Activated T-cell treated with anti-CD3 and anti-CD28 coated beads, Interleukin-2, amount 50 U/mL, for 24 hours (primary cell): ENCODE measurements around the gene PRPF6.
A peak's percentile ranks its signal among the peaks of the same experiment; 100 is the strongest.

Experiments used
- DNase-seq: peaks from one replicate; pipeline ENCODE4 v3.0.0-alpha.2; 2020
- H3K27ac Mint-ChIP-seq: 2 replicates; pipeline ENCODE4 v1.8.0; 2020; ENCODE audit warnings: mild to moderate bottlenecking, mixed read lengths
- H3K27me3 Mint-ChIP-seq: 2 replicates; pipeline ENCODE4 v1.8.0; 2020; ENCODE audit warnings: mixed read lengths
- H3K36me3 Mint-ChIP-seq: 2 replicates; pipeline ENCODE4 v1.8.0; 2020; ENCODE audit warnings: low read depth, mixed read lengths
- H3K4me1 Mint-ChIP-seq: 2 replicates; pipeline ENCODE4 v1.8.0; 2020; ENCODE audit warnings: low read depth, mixed read lengths
- H3K4me3 Mint-ChIP-seq: 2 replicates; pipeline ENCODE4 v1.8.0; 2020; ENCODE audit warnings: mild to moderate bottlenecking, moderate library complexity, mixed read lengths
- H3K9me3 Mint-ChIP-seq: 2 replicates; pipeline ENCODE4 v1.8.0; 2020; ENCODE audit warnings: mixed read lengths

The PRPF6 gene

GRCh38 chr20:64044484-64045247, 63.7 kb downstream of the PRPF6 start:
- no peaks in the 10 kb centered on the region for H3K36me3 Mint-ChIP-seq
- H3K9me3 Mint-ChIP-seq, result no peaks in the 10 kb centered on the region
- no peak for DNase-seq
- no peak overlapping the region for H3K4me3 Mint-ChIP-seq
- H3K27ac Mint-ChIP-seq, result no peak overlapping the region
- peaks cover 32% of the 10 kb centered on the region for H3K27me3 Mint-ChIP-seq
- H3K4me1 Mint-ChIP-seq, result peaks cover 22% of the 10 kb centered on the region

- no peak overlapping the region for H3K4me3 Mint-ChIP-seq
- H3K9me3 Mint-ChIP-seq, result no peaks in the 10 kb centered on the region
- H3K27ac Mint-ChIP-seq, result no peak overlapping the region
- no peak for DNase-seq
- no peaks in the 10 kb centered on the region for H3K36me3 Mint-ChIP-seq
- H3K27me3 Mint-ChIP-seq, result peaks cover 38% of the 10 kb centered on the region
- H3K4me1 Mint-ChIP-seq, result peaks cover 16% of the 10 kb centered on the region
Measured at GRCh38 chr20:64045346-64046011, 64.5 kb downstream of the PRPF6 start.

GRCh38 chr20:64047046-64047389, 66.1 kb downstream of the PRPF6 start:
- no peaks in the 10 kb centered on the region for H3K9me3 Mint-ChIP-seq
- H3K27ac Mint-ChIP-seq, result no peak overlapping the region
- no peaks in the 10 kb centered on the region for H3K36me3 Mint-ChIP-seq
- no peak overlapping the region for H3K4me3 Mint-ChIP-seq
- peaks cover 9% of the 10 kb centered on the region for H3K4me1 Mint-ChIP-seq
- peaks cover 52% of the 10 kb centered on the region for H3K27me3 Mint-ChIP-seq
- no peak for DNase-seq

- Mint-ChIP-seq H3K9me3 (no peaks in the 10 kb centered on the region), H3K36me3 (no peaks in the 10 kb centered on the region), H3K27me3 (peaks cover 58% of the 10 kb centered on the region), H3K27ac (no peak overlapping the region), H3K4me1 (peaks cover 7% of the 10 kb centered on the region), H3K4me3 (no peak overlapping the region)
- no peak for DNase-seq
Measured at GRCh38 chr20:64047968-64048401, 67.1 kb downstream of the PRPF6 start.

GRCh38 chr20:64048402-64049044, 67.6 kb downstream of the PRPF6 start:
- H3K27me3 Mint-ChIP-seq, result peaks cover 64% of the 10 kb centered on the region
- no peak overlapping the region for H3K4me3 Mint-ChIP-seq
- H3K9me3 Mint-ChIP-seq, result no peaks in the 10 kb centered on the region
- no peak for DNase-seq
- no peak overlapping the region for H3K27ac Mint-ChIP-seq
- peaks cover 7% of the 10 kb centered on the region for H3K4me1 Mint-ChIP-seq
- no peaks in the 10 kb centered on the region for H3K36me3 Mint-ChIP-seq

- Mint-ChIP-seq H3K36me3 (no peaks in the 10 kb centered on the region), H3K4me1 (peaks cover 7% of the 10 kb centered on the region), H3K9me3 (no peaks in the 10 kb centered on the region), H3K4me3 (peak within 1 kb of the TSS; percentile 54), H3K27me3 (peaks cover 66% of the 10 kb centered on the region), H3K27ac (no peak within 1 kb of the TSS)
- no peak for DNase-seq
Measured at GRCh38 chr20:64049060-64049877, 68.3 kb downstream of the PRPF6 start, which contains the start of gene SOX18. Gene SOX18 (minus strand): TSS chr20:64049639. CDS start chr20:64049516, 123 bp downstream.

- no peak for DNase-seq
- Mint-ChIP-seq H3K4me3 (peak overlapping the region; percentile 25), H3K36me3 (no peaks in the 10 kb centered on the region), H3K27me3 (peaks cover 66% of the 10 kb centered on the region), H3K4me1 (peaks cover 7% of the 10 kb centered on the region), H3K9me3 (no peaks in the 10 kb centered on the region), H3K27ac (no peak overlapping the region)
Measured at GRCh38 chr20:64049878-64050260, 68.9 kb downstream of the PRPF6 start.

GRCh38 chr20:64050261-64051032, 69.5 kb downstream of the PRPF6 start:
- no peaks in the 10 kb centered on the region for H3K36me3 Mint-ChIP-seq
- H3K27ac Mint-ChIP-seq, result no peak overlapping the region
- no peaks in the 10 kb centered on the region for H3K9me3 Mint-ChIP-seq
- H3K27me3 Mint-ChIP-seq, result peaks cover 68% of the 10 kb centered on the region
- peaks cover 7% of the 10 kb centered on the region for H3K4me1 Mint-ChIP-seq
- no peak overlapping the region for H3K4me3 Mint-ChIP-seq
- no peak for DNase-seq

GRCh38 chr20:64051033-64051452, 70.1 kb downstream of the PRPF6 start:
- Mint-ChIP-seq H3K4me3 (no peak overlapping the region), H3K36me3 (no peaks in the 10 kb centered on the region), H3K27ac (no peak overlapping the region), H3K9me3 (no peaks in the 10 kb centered on the region), H3K4me1 (peaks cover 5% of the 10 kb centered on the region), H3K27me3 (peaks cover 63% of the 10 kb centered on the region)
- DNase-seq, result no peak

- Mint-ChIP-seq H3K27ac (no peak overlapping the region), H3K4me1 (peaks cover 3% of the 10 kb centered on the region), H3K9me3 (no peaks in the 10 kb centered on the region), H3K36me3 (no peaks in the 10 kb centered on the region), H3K4me3 (no peak overlapping the region), H3K27me3 (peaks cover 56% of the 10 kb centered on the region)
- DNase-seq, result no peak
Measured at GRCh38 chr20:64051561-64052325, 70.8 kb downstream of the PRPF6 start.

- DNase-seq, result no peak
- H3K27ac Mint-ChIP-seq, result no peak overlapping the region
- H3K27me3 Mint-ChIP-seq, result peaks cover 50% of the 10 kb centered on the region
- H3K4me1 Mint-ChIP-seq, result peaks cover 6% of the 10 kb centered on the region
- H3K4me3 Mint-ChIP-seq, result no peak overlapping the region
- H3K9me3 Mint-ChIP-seq, result no peaks in the 10 kb centered on the region
- H3K36me3 Mint-ChIP-seq, result no peaks in the 10 kb centered on the region
Measured at GRCh38 chr20:64052326-64052722, 71.4 kb downstream of the PRPF6 start.

GRCh38 chr20:64052987-64053840, 72.3 kb downstream of the PRPF6 start:
- no peaks in the 10 kb centered on the region for H3K9me3 Mint-ChIP-seq
- H3K4me1 Mint-ChIP-seq, result peaks cover 12% of the 10 kb centered on the region
- H3K4me3 Mint-ChIP-seq, result no peak overlapping the region
- no peak overlapping the region for H3K27ac Mint-ChIP-seq
- no peaks in the 10 kb centered on the region for H3K36me3 Mint-ChIP-seq
- H3K27me3 Mint-ChIP-seq, result peaks cover 42% of the 10 kb centered on the region
- no peak for DNase-seq
